SK-N-SH treated with all-trans-retinoic acid at 6 μM for 48 hours (cell line): ENCODE data around the gene COX7A2.

ENCODE experiments used
- ATAC-seq: fragments of 200-7000 bp; cut with Tn5 transposase; 3 replicates; pipeline ENCODE4 v1.9.1; 2020; ENCODE audit warnings: mild to moderate bottlenecking, moderate library complexity
- ARNTL ChIP-seq: fragments of 450-650 bp; formaldehyde crosslinking; IDR thresholded peaks from 2 replicates; pipeline ENCODE4 v1.5.0; 2020; ENCODE audit warnings: low read depth, mild to moderate bottlenecking, moderate library complexity, borderline replicate concordance
- BACH2 ChIP-seq: fragments of 250-450 bp; sonication (Bioruptor Pico); IDR thresholded peaks from 2 replicates; pipeline ENCODE4 v1.9.0; 2021; ENCODE audit warnings: mild to moderate bottlenecking, borderline replicate concordance
- CREB5 ChIP-seq: fragments of 250-450 bp; sonication (Bioruptor Pico); IDR thresholded peaks from 2 replicates; pipeline ENCODE4 v1.5.1; 2020; ENCODE audit warnings: low read depth, mild to moderate bottlenecking, moderate library complexity
- CSDC2 ChIP-seq: fragments of 250-450 bp; sonication (Bioruptor Pico); IDR thresholded peaks from 2 replicates; pipeline ENCODE4 v1.5.0; 2020; ENCODE audit warnings: mild to moderate bottlenecking, moderate library complexity
- GLIS3 ChIP-seq: fragments of 250-450 bp; sonication (Bioruptor Pico); IDR thresholded peaks from 2 replicates; pipeline ENCODE4 v1.5.0; 2020; ENCODE audit warnings: mild to moderate bottlenecking, moderate library complexity
- ISL1 ChIP-seq: fragments of 250-450 bp; sonication (Bioruptor Pico); IDR thresholded peaks from 2 replicates; pipeline ENCODE4 v2.1.2; 2022; ENCODE audit warnings: mild to moderate bottlenecking, moderate library complexity
- OSR1 ChIP-seq: fragments of 250-450 bp; sonication (Bioruptor Pico); IDR thresholded peaks from 2 replicates; pipeline ENCODE4 v1.8.0; 2022; ENCODE audit warnings: moderate library complexity, mild to moderate bottlenecking, inconsistent platforms
- PATZ1 ChIP-seq: fragments of 250-450 bp; sonication (Bioruptor Pico); IDR thresholded peaks from 2 replicates; pipeline ENCODE4 v1.8.0; 2020; ENCODE audit warnings: mild to moderate bottlenecking, moderate library complexity, borderline replicate concordance
- POU6F1 ChIP-seq: fragments of 250-450 bp; sonication (Bioruptor Pico); IDR thresholded peaks from 2 replicates; pipeline ENCODE4 v1.8.0; 2021; ENCODE audit warnings: low read depth, mild to moderate bottlenecking, moderate library complexity, borderline replicate concordance
- PPARA ChIP-seq: fragments of 250-450 bp; sonication (Bioruptor Pico); IDR thresholded peaks from 2 replicates; pipeline ENCODE4 v1.5.0; 2020; ENCODE audit warnings: mild to moderate bottlenecking, borderline replicate concordance
- RARB ChIP-seq: fragments of 250-450 bp; sonication (Bioruptor Pico); IDR thresholded peaks from 2 replicates; pipeline ENCODE4 v1.8.0; 2021; ENCODE audit warnings: mild to moderate bottlenecking, moderate library complexity
- SNAI2 ChIP-seq: fragments of 250-450 bp; sonication (Bioruptor Pico); IDR thresholded peaks from 2 replicates; pipeline ENCODE4 v1.5.0; 2020; ENCODE audit warnings: mild to moderate bottlenecking, moderate library complexity
- TCF4 ChIP-seq: fragments of 250-450 bp; sonication (Bioruptor Pico); IDR thresholded peaks from 2 replicates; pipeline ENCODE4 v1.8.0; 2021; ENCODE audit warnings: mild to moderate bottlenecking, moderate library complexity, borderline replicate concordance
- TOX ChIP-seq: fragments of 250-450 bp; sonication (Bioruptor Pico); IDR thresholded peaks from 2 replicates; pipeline ENCODE4 v1.8.0; 2021; ENCODE audit warnings: mild to moderate bottlenecking, moderate library complexity, borderline replicate concordance
- TSHZ2 ChIP-seq: fragments of 250-450 bp; sonication (Bioruptor Pico); IDR thresholded peaks from 2 replicates; pipeline ENCODE4 v1.5.0; 2020; ENCODE audit warnings: mild to moderate bottlenecking, moderate library complexity
- ZC3H10 ChIP-seq: fragments of 250-450 bp; sonication (Bioruptor Pico); IDR thresholded peaks from 2 replicates; pipeline ENCODE4 v1.5.1; 2021; ENCODE audit warnings: mild to moderate bottlenecking, moderate library complexity
- ZFP3 ChIP-seq: fragments of 250-450 bp; sonication (Bioruptor Pico); IDR thresholded peaks from 2 replicates; pipeline ENCODE4 v1.5.0; 2020; ENCODE audit warnings: mild to moderate bottlenecking, moderate library complexity
- ZFP30 ChIP-seq: fragments of 450-650 bp; formaldehyde crosslinking; IDR thresholded peaks from 2 replicates; pipeline ENCODE4 v1.5.0; 2022; ENCODE audit warnings: mild to moderate bottlenecking, moderate library complexity
- ZNF565 ChIP-seq: fragments of 450-650 bp; formaldehyde crosslinking; conservative IDR thresholded peaks from 2 replicates; pipeline ENCODE4 v1.5.0; 2020; ENCODE audit warnings: low read depth, mild to moderate bottlenecking, moderate library complexity
- ZNF70 ChIP-seq: fragments of 450-650 bp; formaldehyde crosslinking; IDR thresholded peaks from 2 replicates; pipeline ENCODE4 v1.5.0; 2020; ENCODE audit warnings: mild to moderate bottlenecking, moderate library complexity
- ZNF8 ChIP-seq: fragments of 450-650 bp; formaldehyde crosslinking; IDR thresholded peaks from 2 replicates; pipeline ENCODE4 v1.5.0; 2020; ENCODE audit warnings: mild to moderate bottlenecking, moderate library complexity

Gene COX7A2

GRCh38 chr6:75235271-75235670 is 8.3 kb downstream of the COX7A2 start:
- TF ChIP-seq ZFP3 (CRISPR knock-in tag) = no peak
- TF ChIP-seq CSDC2 (CRISPR knock-in tag) = no peak
- no peak for TF ChIP-seq ZNF565 (CRISPR knock-in tag)
- TF ChIP-seq ARNTL = no peak
- no peak for TF ChIP-seq POU6F1
- TF ChIP-seq OSR1 (CRISPR knock-in tag) = no peak
- no peak for TF ChIP-seq SNAI2 (CRISPR knock-in tag)
- TF ChIP-seq PPARA = no peak
- no peak for TF ChIP-seq RARB
- no peak for TF ChIP-seq BACH2 (CRISPR knock-in tag)
- no peak for TF ChIP-seq ZNF70 (CRISPR knock-in tag)
- no peak for TF ChIP-seq ISL1
- no peak for TF ChIP-seq ZNF8
- no peak for ATAC-seq

- no peak for TF ChIP-seq TOX
- no peak for TF ChIP-seq RARB
- TF ChIP-seq SNAI2 (CRISPR knock-in tag) = no peak
- TF ChIP-seq ARNTL = no peak
- TF ChIP-seq ZFP3 (CRISPR knock-in tag) = no peak
- TF ChIP-seq OSR1 (CRISPR knock-in tag) = no peak
- no peak for TF ChIP-seq POU6F1
- no peak for TF ChIP-seq PATZ1 (CRISPR knock-in tag)
- TF ChIP-seq PPARA = no peak
- no peak for TF ChIP-seq GLIS3 (CRISPR knock-in tag)
- TF ChIP-seq TCF4 (CRISPR knock-in tag) = no peak
- no peak for TF ChIP-seq ZNF70 (CRISPR knock-in tag)
- no peak for TF ChIP-seq TSHZ2 (CRISPR knock-in tag)
- TF ChIP-seq CREB5 (CRISPR knock-in tag) = no peak
- no peak for TF ChIP-seq ZNF8
- ATAC-seq = no peak
These were observed 9.3 kb downstream of the COX7A2 start for GRCh38 chr6:75234126-75234865.

GRCh38 chr6:75233092-75233615 is 10.4 kb downstream of the COX7A2 start:
- no peak for ATAC-seq
- TF ChIP-seq ZNF8 (no peak), PATZ1 (CRISPR knock-in tag) (no peak), POU6F1 (no peak), PPARA (no peak), ZNF70 (CRISPR knock-in tag) (no peak), TSHZ2 (CRISPR knock-in tag) (no peak), BACH2 (CRISPR knock-in tag) (no peak), ZC3H10 (no peak), ZFP30 (CRISPR knock-in tag) (no peak)
